GF-D8 (cell line): Measurements from ENCODE around the gene PARD3.
"Not testable (repeated sequence)": the region's sequence is repeated elsewhere in the genome, so short reads cannot be mapped to it uniquely, and the experiment has no call there.

ENCODE experiments used
- DNase-seq: peaks from one replicate; lab custom pipeline; 2025; lab: John Stamatoyannopoulos, UW

Gene PARD3

GRCh38 chr10:34741087-34741486, 74.0 kb downstream of the PARD3 start:
- DNase-seq = not testable (repeated sequence)

- DNase-seq = no peak
Observed at GRCh38 chr10:34740321-34740720, 74.8 kb downstream of the PARD3 start.

- DNase-seq = no peak
Observed at GRCh38 chr10:34739915-34740314, 75.2 kb downstream of the PARD3 start.

GRCh38 chr10:34737772-34738169, 77.3 kb downstream of the PARD3 start:
- no peak for DNase-seq

GRCh38 chr10:34736976-34737771, 77.9 kb downstream of the PARD3 start:
- DNase-seq = no peak

GRCh38 chr10:34734918-34735317, 80.2 kb downstream of the PARD3 start:
- no peak for DNase-seq

GRCh38 chr10:34732926-34733325, 82.2 kb downstream of the PARD3 start:
- no peak for DNase-seq

GRCh38 chr10:34731885-34732701, 83.0 kb downstream of the PARD3 start:
- no peak for DNase-seq

- DNase-seq = no peak
Observed at GRCh38 chr10:34731213-34731612, 83.9 kb downstream of the PARD3 start.

- no peak for DNase-seq
Observed at GRCh38 chr10:34730726-34731125, 84.4 kb downstream of the PARD3 start.

- no peak for DNase-seq
Observed at GRCh38 chr10:34729619-34730018, 85.5 kb downstream of the PARD3 start.

- no peak for DNase-seq
Observed at GRCh38 chr10:34728361-34728760, 86.7 kb downstream of the PARD3 start.

GRCh38 chr10:34727595-34728033, 87.5 kb downstream of the PARD3 start:
- DNase-seq = no peak

GRCh38 chr10:34726862-34727261, 88.2 kb downstream of the PARD3 start:
- no peak for DNase-seq

GRCh38 chr10:34723750-34724149, 91.3 kb downstream of the PARD3 start:
- DNase-seq = no peak

- DNase-seq = no peak
Observed at GRCh38 chr10:34722404-34722803, 92.7 kb downstream of the PARD3 start.

GRCh38 chr10:34721208-34721840, 93.8 kb downstream of the PARD3 start:
- DNase-seq = no peak

GRCh38 chr10:34719746-34720145, 95.3 kb downstream of the PARD3 start:
- DNase-seq = no peak

GRCh38 chr10:34719328-34719727, 95.8 kb downstream of the PARD3 start:
- no peak for DNase-seq

GRCh38 chr10:34717429-34717828, 97.7 kb downstream of the PARD3 start:
- no peak for DNase-seq

- peak; percentile 80 for DNase-seq
Observed at GRCh38 chr10:34716958-34717357, 98.1 kb downstream of the PARD3 start.

- DNase-seq = no peak
Observed at GRCh38 chr10:34716234-34716633, 98.9 kb downstream of the PARD3 start.
